Stimulated activated CD8-positive, alpha-beta memory T cell treated with anti-CD3 and anti-CD28 coated beads, Interleukin-12 subunit alpha, Interleukin-12 subunit beta, amount 100 ng/mL, for 24 hours (primary cell): Measurements from ENCODE around the gene DNMBP.
"Not testable (repeated sequence)": the region's sequence is repeated elsewhere in the genome, so short reads cannot be mapped to it uniquely, and the experiment has no call there.

Experiments used
- DNase-seq: peaks from one replicate; pipeline ENCODE4 v3.0.0-alpha.2; 2020; ENCODE audit errors: extremely low read depth

DNMBP gene

DNA sequence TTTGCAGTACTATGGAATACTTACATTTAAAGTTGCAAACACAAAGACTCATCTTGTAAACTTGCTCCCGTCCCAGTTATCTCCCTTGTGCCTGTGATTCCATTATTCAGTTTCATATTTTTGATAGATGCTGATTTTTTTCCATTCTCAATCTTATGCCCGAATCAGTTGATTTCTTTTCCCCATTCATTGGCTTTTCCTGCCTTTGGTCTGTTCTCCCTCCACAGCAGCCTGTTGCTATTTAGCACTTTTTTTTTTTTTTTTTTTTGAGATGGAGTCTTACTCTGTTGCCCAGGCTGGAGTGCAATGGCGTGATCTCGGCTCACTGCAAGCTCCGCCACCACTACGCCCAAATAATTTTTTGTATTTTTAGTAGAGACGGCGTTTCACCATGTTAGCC lies 149.3 kb downstream of the DNMBP start:
- no peak for DNase-seq

DNA sequence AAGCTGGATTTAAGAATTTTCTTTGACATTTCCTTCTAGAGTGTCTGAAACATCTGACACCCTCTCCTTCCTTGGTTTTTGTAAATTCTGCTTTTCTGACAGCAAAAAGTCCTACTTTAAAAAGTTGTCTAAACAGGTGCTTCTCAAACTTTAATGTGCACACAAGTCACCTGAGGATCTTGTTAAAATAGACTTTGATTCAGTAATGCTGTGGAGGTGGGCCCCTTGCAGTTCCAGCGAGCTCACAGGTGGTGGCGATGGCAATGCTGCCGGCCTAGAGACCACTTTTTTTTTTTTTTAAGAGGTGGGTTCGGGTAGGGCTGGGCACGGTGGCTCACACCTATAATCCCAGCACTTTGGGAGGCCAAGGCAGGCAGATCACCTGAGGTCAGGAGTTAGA lies 150.2 kb downstream of the DNMBP start:
- no peak for DNase-seq

DNA sequence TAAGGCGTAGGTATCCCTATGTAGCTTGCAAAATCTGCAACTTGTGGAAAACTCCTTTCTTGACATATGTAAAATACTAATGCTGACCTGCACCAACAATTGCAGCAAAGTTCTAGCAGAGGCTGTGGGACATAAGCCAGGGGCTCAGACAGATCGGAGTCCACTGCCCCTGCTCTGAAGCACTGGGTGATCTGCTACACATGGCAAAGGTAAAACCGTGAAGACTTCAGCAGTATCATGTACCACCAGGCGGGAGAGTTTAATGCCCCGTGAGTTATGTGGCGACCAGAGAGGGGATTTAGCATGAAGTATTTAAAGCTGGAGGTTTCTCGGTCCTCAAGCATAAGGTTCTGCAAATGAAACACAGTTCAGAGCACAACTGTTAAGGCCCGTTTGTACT lies 150.9 kb downstream of the DNMBP start:
- no peak for DNase-seq

DNA sequence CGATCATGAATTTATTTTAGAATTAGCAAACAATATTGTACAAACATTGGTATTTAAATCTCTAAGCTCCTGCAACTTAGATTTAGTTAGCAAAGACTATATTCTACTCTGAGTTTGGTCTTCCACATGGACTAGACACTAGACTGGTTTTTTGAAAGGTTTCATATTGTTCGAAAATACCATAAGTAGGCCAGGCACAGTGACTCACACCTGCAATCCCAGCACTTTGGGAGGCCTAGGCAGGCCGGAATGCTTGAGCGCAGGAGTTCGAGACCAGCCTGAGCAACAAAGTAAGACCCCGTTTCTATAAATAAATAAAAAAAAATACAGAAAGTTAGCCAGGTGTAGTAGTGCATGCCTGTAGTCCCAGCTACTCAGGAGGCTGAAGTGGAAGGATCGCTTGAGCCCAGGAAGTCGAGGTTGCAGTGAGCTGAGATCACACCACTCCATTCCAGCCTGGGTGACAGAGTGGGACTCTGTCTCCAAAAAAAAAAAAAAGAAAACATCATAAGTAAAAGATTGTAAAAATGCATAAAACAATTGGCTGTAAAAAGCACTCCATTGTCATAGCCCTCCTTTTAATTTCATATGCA lies 154.2 kb downstream of the DNMBP start:
- no peak for DNase-seq

DNA sequence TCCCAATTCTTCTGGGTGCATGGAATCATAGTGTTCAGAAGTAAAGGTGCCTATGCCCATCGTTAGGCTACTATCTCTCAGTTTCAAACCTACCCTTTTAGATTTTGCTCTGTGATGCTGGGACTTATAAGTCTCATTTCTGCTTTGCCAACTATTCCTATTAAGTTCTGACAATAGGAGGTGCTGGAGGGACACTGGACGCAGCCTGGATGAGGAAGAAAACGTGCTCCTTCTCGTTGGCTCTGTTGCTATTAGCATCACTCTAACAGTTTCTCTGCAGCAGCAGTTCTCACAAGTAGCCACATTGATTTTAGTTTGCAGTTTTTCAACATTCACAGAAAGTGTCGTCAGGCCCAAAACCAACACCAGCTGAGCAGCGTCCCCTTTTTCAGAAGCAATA lies 154.9 kb downstream of the DNMBP start:
- no peak for DNase-seq

DNA sequence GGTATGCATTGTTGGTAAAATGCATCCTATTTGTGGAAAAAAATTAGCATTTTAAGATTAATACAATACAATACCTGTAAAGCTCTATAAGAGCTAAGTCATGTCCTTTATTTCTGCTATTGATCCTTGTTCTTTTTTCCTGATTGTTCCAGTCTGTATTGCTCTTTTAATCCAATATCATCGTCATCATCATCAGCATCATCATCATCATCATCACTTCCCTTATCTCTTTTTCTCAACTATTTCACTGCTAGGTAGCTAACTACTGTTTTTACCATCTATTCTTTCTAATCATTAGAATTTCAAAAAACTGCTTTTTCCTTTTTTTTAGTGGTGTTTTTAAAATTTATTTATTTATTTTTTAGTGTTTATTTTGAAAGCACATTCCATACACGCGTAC lies 156.1 kb downstream of the DNMBP start:
- no peak for DNase-seq

DNA sequence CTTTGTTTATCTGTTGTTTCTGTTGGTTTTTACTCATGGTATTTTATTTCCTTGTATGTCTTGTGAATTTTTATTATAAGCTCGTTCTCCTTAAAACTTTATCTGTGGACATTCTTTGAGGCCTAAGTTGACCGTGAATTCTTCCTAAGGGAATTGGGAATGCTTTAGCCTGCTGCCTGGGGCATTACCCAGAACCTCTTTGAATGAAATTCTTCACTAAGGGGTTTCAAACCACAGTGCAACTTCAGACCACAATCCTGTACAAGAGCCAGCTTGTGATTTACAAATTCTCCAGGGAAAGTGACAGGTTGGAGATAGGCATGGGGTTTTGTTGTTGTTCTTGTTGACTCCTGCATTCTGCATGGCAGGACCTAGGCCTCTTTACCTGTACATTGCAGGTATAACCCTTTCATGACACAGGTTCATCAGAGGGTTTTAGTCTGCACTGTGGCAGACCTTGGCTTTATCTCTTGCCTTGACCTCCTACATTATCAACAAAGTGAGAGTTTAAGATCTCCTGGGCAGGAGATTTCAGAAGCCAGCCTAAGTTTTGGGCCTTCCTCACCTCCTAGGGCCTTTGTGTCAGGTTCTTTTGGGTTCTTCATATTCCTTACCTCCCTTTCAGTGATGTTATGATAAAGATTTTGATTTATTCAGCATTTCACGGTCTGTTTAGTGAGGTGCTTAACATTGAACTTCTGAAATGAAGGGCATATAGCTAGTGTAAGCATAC lies 157.1 kb downstream of the DNMBP start:
- no peak for DNase-seq

DNA sequence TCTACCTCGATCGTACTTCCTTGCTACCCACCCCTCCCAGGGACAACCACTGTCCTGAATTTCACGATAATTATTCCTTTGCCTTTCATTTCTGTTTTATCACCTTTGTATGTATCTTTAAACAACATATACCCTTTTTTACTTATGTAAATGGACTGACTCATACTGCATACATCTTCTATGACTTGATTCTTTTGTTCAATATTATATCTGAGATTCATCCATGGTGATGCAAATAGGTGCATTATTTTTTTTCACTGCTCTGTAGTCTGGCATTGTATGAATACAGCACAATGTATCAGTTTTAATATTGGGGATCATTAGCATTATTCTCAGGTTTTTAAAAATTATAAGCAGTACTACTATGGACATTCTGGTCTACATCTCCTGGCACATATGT lies 157.9 kb downstream of the DNMBP start:
- DNase-seq = no peak

DNA sequence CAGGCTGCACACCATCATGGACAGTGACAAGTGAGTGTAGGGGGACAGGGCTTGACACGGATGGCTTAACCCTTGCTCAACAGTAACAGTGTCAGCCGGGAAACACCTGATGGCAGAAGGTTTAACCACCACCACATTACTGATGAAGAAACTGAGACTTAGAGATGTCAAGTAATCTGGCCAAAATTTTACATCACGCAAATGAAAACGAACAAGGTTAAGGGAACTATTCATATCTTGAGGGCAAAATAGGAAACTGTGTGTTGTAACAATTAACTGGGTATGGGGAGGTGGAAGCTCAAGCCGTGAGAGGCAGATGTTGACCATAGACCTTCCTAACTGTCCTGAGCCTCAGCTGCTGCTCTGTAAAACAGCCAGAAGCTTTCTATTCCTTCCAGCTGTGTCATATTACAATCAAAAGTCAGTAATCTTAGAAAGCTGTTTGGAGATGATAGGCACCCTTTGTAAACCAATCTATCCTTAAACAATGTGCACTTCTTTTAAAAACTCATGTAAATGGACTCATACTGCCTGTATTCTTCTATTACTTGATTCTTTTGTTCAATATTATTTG lies 158.9 kb downstream of the DNMBP start:
- no peak for DNase-seq

DNA sequence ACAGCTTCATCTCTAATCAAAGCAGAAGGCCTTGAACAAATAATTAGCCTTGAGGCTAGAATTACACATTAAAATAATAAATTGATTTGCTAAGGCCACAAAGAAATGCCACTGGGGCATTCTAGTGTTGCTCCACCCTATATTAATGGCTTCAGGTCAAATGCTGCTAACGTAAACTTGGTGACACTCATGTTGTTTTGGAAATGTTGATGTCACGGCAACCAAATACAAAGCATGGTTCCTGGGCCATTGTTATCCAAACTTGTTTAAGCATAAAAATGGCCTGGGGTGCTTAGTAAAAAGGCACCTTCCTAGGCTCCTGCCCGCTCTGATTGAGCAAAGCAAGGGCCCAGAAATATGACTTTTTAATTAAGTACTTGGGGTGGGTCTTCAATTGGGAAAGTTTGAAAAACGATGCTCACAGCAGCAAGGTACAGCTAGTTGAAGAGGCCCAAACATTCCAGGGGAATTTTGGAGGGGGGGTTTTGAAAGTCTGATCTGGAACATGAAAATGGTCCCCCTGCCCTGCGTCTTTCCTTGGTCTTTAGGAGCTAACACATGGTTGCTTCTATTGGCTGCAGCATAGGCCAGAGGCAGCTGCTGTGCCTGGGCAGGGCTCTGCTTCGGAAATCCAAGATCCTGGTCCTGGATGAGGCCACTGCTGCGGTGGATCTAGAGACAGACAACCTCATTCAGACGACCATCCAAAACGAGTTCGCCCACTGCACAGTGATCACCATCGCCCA lies 159.6 kb downstream of the DNMBP start:
- no peak for DNase-seq

DNA sequence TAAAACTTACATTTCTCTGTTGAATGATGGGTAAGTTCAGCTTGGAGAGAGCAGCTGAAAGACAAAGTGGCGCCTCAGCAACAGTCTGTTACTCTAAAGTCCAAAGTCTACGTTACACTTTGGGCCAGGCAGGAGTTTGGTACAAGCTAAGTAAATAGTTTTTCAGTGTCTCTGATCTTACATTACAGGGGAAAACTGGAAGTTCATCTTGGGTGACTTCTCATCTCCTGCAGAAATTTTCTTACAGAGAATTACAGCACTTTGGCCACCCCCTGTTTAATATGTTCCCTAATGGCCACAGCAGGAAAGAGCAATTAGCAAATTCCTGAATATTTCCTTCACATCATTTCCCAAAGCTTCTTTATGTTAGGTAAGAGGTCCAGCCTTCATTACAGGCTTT lies 160.2 kb downstream of the DNMBP start:
- DNase-seq = no peak

DNA sequence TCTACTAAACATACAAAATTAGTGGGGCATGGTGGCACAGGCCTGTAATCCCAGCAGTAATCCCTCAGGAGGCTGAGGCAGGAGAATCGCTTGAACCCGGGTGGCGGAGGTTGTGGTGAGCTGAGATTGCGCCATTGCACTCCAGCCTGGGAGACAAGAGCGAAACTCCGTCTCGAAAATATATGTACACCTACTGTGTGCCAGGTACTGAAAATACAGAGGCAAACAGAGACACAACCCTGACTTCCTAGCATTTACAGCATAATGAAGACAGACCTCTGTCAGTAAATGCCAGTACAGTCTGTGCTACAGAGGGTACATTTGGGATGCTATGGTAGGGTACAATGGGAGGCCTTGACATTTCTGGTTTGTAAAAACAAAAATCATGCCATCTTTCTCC lies 160.7 kb downstream of the DNMBP start:
- no peak for DNase-seq

DNA sequence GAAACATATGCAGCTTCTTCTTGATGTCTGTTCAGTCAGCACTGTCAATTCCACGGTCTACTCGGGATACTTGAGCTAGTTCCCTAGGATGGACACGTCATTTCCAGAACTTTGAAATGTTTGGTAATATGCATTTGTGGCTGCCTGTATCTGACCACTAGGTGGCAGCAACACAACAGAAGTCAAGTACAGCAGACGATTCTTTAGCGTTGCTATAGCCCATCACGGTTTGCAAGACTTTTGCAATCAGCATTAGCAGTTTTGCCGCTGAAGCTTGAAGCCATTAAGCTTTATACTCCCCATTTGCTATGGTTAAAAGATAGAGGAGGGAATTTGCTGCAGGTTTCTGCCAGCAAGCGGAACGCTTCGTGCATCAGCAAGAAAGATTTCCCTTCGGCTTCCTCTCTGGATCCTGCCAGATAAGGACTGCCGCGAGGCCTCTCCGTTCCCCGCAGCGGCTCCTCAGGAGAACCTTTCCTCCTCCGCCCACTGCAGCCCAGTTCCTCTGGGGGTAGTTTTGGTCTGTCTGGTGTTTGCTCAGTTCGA lies 163.8 kb downstream of the DNMBP start:
- peak; percentile 25 for DNase-seq

DNA sequence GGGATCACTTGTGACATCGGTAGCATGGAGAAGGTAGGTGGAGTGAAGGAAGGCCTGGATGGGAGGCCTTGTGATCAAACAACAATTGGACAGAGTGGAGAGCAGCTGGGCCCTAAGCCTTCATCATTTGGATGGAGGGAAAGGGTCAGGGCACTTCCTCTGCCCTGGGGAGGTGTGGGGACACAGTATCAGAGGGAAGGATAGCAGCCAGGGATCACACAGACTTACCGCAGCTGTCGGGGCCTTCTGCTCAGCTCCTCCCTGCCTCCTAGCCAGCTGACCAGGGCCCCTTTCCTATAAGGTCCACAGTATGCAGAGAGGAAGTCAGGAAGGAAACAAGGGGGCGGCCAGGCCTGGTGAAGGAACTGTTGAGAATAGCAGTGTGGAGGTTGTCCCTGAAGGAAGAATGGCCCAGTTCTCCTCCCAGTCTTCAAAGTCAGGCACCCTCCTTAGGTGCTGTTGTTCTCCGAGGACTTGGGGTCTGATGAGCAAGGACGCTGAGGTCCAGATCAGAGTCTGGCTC lies 165.3 kb downstream of the DNMBP start:
- DNase-seq = no peak

DNA sequence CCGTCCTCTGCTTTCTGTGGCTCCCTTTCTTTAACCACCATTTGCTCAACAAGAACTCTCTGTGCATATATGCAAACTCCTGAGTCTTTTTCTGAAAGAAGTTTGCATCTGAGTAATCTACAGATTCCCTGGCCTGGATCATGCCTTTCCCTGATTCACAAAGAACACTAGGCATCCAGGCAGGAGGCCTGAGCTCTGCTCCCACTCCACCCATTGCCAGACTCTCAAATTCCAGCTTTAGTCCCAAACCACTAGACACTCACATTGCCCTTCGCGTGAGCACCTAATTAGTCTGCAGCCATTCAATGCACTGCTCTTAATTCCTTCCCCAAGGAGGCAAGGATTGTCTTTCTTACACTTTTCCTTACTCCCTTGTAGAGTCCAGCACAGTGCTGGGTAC lies 166.4 kb downstream of the DNMBP start:
- no peak for DNase-seq

DNA sequence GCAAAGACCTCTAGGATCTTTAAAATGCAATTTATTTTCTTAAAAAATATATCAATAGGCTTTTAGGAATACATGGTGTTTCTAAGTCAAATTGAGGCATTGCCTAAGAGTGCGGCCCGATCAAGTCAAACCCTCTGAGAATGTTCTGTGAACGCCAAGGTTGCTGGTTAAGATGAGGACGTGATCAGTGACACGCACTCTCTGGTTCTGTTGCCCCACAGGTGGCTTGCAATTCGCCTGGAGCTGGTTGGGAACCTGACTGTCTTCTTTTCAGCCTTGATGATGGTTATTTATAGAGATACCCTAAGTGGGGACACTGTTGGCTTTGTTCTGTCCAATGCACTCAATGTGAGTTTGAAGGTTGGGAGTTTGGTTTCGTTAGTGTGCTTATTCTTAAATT lies 168.0 kb downstream of the DNMBP start:
- DNase-seq = no peak

DNA sequence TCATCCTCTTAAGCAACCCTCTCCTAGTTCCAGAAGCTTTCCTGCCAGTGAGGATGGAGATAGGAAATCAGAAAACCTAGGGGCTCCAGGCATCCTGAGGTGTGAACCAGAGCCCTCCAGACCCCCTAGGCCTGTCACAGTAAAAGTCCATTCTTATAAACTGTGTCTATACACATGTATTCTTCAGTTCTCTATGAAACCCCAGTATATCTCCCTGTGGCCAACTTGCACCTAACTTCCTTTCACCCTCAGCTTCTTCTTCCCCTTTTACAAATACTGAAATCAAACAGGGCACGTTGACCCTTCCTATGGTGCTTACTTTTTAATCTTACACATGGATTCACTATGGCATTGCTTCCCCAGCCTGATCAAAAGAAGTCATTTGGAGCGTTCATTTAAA lies 168.9 kb downstream of the DNMBP start:
- not testable (repeated sequence) for DNase-seq

DNA sequence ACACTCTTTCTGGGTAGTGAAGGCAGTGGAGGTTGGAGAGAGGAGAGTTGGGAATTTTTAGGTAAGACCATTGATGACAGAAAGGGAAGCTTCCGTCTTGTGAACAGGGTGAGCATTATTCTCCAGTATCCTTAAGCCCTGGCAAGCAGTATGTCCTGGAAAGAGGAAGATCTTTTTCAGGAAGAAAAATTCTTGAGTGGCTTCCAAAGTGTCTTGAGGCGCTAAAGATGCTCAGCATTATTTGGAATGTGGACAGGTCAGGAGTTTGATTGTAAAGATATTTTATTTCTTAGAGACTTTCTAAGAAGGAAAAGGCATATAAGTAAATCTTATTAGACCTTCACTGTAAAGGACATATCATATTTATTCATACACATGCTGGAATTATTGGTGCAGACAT lies 173.0 kb downstream of the DNMBP start:
- no peak for DNase-seq

DNA sequence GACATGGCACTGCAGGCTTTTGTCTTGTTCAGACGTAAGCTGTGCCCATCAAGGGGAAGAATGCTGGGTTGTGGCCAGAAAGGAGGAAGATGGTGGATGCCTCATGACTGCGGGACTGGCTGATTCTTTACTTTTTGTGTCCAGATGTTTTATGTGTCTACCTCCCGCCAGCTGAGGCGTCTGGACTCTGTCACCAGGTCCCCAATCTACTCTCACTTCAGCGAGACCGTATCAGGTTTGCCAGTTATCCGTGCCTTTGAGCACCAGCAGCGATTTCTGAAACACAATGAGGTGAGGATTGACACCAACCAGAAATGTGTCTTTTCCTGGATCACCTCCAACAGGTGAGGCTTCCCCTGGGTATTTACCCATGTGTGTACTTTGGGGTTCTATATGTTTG lies 173.8 kb downstream of the DNMBP start:
- DNase-seq = no peak

DNA sequence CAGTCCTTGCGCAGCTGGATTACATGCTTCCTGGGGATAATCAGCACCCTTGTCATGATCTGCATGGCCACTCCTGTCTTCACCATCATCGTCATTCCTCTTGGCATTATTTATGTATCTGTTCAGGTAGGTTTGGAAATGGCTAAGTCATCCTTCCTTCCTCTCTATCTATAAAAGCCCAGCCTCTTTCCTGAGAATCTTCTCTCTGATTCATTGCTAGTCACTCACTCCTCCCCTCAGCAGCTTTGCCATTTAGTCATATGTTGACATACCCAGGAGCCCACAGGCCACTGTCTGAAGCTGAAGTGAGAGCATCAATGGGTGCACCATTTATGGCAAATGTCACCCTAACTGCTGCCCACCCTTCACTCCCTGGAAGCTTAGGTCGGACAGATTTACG lies 175.3 kb downstream of the DNMBP start:
- no peak for DNase-seq

DNA sequence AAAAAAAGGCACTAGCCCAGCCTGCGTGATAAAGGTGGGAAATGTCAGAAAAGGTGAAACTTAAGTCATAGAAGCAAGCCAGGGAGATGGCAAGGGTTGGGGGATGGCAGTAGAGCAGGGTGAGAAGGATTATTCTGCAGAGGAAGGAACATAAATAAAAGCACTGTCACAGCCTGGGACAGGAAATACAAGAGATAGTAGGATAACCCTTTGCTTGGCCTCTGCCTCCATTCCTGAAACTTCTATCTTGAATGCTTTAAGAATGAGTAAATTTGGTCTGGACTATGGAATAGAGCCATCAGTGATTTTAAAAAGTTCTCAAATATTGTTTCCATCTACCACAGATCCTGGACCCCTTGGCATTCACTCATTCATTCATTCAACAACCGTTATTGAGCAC lies 177.3 kb downstream of the DNMBP start:
- no peak for DNase-seq

DNA sequence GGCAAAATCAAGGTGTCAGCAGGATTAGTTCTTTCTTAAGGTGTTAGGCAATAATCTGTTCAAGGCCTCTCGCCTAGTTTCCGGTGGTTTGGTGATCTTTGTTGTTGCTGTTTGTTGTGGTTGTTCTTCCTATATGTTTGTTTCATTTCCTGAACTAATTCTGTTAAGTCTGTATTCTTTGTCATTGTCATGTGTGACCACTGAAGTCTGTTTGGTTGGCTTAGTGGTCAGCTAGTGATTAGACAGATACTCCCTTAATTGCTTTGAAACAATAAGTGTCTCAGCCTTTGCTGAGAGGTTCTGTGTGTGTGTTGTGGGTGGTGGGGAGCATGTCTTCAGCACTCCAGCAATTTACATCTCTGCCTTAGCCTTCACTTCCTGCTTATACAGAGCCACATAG lies 181.3 kb downstream of the DNMBP start:
- DNase-seq = no peak
